Muscle of leg (tissue), 11 donors: Measurements from ENCODE around the gene PDLIM7. TPM values are rescaled to one million over a fixed set of nuclear protein-coding genes. Genes with fewer than 3 reads are reported as not detected.
A peak's percentile ranks its signal among the peaks of the same experiment; 100 is the strongest.
"Not testable (repeated sequence)": the region's sequence is repeated elsewhere in the genome, so short reads cannot be mapped to it uniquely, and the experiment has no call there.

Experiments used
- DNase-seq: peaks from one replicate; pipeline ENCODE4 v3.0.0; 2013
- H3K27ac ChIP-seq: one replicate; pipeline ENCODE4 v1.5.1; 2013; ENCODE audit warnings: mild to moderate bottlenecking, low read length, control low read depth
- H3K27me3 ChIP-seq: one replicate; pipeline ENCODE4 v1.6.1; 2013; ENCODE audit warnings: low read length; ENCODE audit not compliant: control insufficient read depth, insufficient read depth
- H3K36me3 ChIP-seq: one replicate; pipeline ENCODE4 v1.6.1; 2013; ENCODE audit warnings: low read length; ENCODE audit not compliant: control insufficient read depth, insufficient read depth
- H3K4me1 ChIP-seq: one replicate; pipeline ENCODE4 v1.6.1; 2013; ENCODE audit warnings: low read length; ENCODE audit not compliant: control insufficient read depth, insufficient read depth
- H3K4me3 ChIP-seq: one replicate; pipeline ENCODE4 v1.5.1; 2013; ENCODE audit warnings: low read length, control low read depth
- H3K9me3 ChIP-seq: replicated peaks from 2 replicates; pipeline ENCODE4 v1.6.1; 2013; ENCODE audit warnings: low read depth, low read length; ENCODE audit not compliant: control insufficient read depth
- WGBS: methylation state at CpG from one replicate; pipeline ENCODE4 v1.1.5; 2013; ENCODE audit warnings: missing lambda C conversion rate; ENCODE audit not compliant: insufficient coverage; 5-methylcytosine and 5-hydroxymethylcytosine counted together
- polyA plus RNA-seq, 8 donors: library from polyadenylated mRNA; unstranded; fragments of 120-200 nt; gene quantifications; one replicate each; pipeline versions ENCODE4 v1.2.1 to v1.2.3, GENCODE V29; 2013; ENCODE audit warnings: inconsistent platforms in 1 of 8, low replicate concordance in 1 of 8; ENCODE audit not compliant: insufficient read length in 8 of 8, insufficient read depth in 1 of 8
- total RNA-seq: library from RNA; stranded (reverse); fragments of 120-200 nt; gene quantifications from one replicate; pipeline ENCODE4 v1.2.4, GENCODE V29; 2013

Gene PDLIM7
- total and polyA plus RNA-seq, 9 donors = 97.1 to 458 (median 269) TPM

GRCh38 chr5:177485753-177486152 lies 11.7 kb downstream of the PDLIM7 start:
- DNase-seq, H3K27me3 ChIP-seq, H3K27ac ChIP-seq, H3K4me3 ChIP-seq, H3K9me3 ChIP-seq: not testable (repeated sequence)
- Histone ChIP-seq H3K36me3 (peaks cover 88% of the 10 kb centered on the region), H3K4me1 (peaks cover 40% of the 10 kb centered on the region)
- no CpG with 5 or more reads among the region's 3 CpGs for WGBS

GRCh38 chr5:177484902-177485549 lies 12.4 kb downstream of the PDLIM7 start:
- peak overlapping the region; percentile 20 for H3K27ac ChIP-seq
- no peak for DNase-seq
- no peak overlapping the region for H3K4me3 ChIP-seq
- peaks cover 81% of the 10 kb centered on the region for H3K36me3 ChIP-seq
- WGBS = 57% methylated on average over 10 of the region's 13 CpGs
- H3K27me3 ChIP-seq = no peaks in the 10 kb centered on the region
- no peaks in the 10 kb centered on the region for H3K9me3 ChIP-seq
- peaks cover 36% of the 10 kb centered on the region for H3K4me1 ChIP-seq

GRCh38 chr5:177483994-177484901 lies 13.2 kb downstream of the PDLIM7 start:
- H3K4me3 ChIP-seq = no peak overlapping the region

GRCh38 chr5:177483042-177483441 lies 14.4 kb downstream of the PDLIM7 start:
- no peaks in the 10 kb centered on the region for H3K9me3 ChIP-seq
- no peak overlapping the region for H3K4me3 ChIP-seq
- peaks cover 61% of the 10 kb centered on the region for H3K36me3 ChIP-seq
- H3K4me1 ChIP-seq = peaks cover 38% of the 10 kb centered on the region
- WGBS = 91% methylated on average over 5 of the region's 9 CpGs
- no peaks in the 10 kb centered on the region for H3K27me3 ChIP-seq
- DNase-seq = no peak
- no peak overlapping the region for H3K27ac ChIP-seq

More at GRCh38 chr5:177483994-177484901, 13.2 kb downstream of the PDLIM7 start:
- peaks cover 37% of the 10 kb centered on the region for H3K4me1 ChIP-seq
- 78% methylated on average over 22 of the region's 22 CpGs for WGBS
- peaks cover 73% of the 10 kb centered on the region for H3K36me3 ChIP-seq
- no peaks in the 10 kb centered on the region for H3K27me3 ChIP-seq
- no peaks in the 10 kb centered on the region for H3K9me3 ChIP-seq
- H3K27ac ChIP-seq = peak overlapping the region; percentile 20
- no peak for DNase-seq

GRCh38 chr5:177482359-177482795 lies 15.0 kb downstream of the PDLIM7 start:
- no peak overlapping the region for H3K27ac ChIP-seq
- DNase-seq = peak; percentile 27
- H3K36me3 ChIP-seq = peaks cover 54% of the 10 kb centered on the region
- H3K4me3 ChIP-seq = no peak overlapping the region
- no peaks in the 10 kb centered on the region for H3K27me3 ChIP-seq
- H3K9me3 ChIP-seq = no peaks in the 10 kb centered on the region
- peaks cover 38% of the 10 kb centered on the region for H3K4me1 ChIP-seq
- WGBS = 73% methylated on average over 10 of the region's 10 CpGs

GRCh38 chr5:177479774-177480173 lies 17.6 kb downstream of the PDLIM7 start:
- Histone ChIP-seq H3K4me3 (no peak overlapping the region), H3K4me1 (peaks cover 40% of the 10 kb centered on the region), H3K9me3 (no peaks in the 10 kb centered on the region), H3K27me3 (no peaks in the 10 kb centered on the region), H3K36me3 (peaks cover 31% of the 10 kb centered on the region), H3K27ac (peak overlapping the region; percentile 55)
- WGBS = 35% methylated on average over 5 of the region's 14 CpGs
- peak; percentile 60 for DNase-seq

GRCh38 chr5:177478711-177479646 lies 18.4 kb downstream of the PDLIM7 start:
- Histone ChIP-seq H3K36me3 (peaks cover 23% of the 10 kb centered on the region), H3K27ac (peak overlapping the region; percentile 51), H3K27me3 (no peaks in the 10 kb centered on the region), H3K9me3 (no peaks in the 10 kb centered on the region), H3K4me1 (peaks cover 41% of the 10 kb centered on the region), H3K4me3 (no peak overlapping the region)
- DNase-seq = peak; percentile 76
- 32% methylated on average over 14 of the region's 18 CpGs for WGBS

- Histone ChIP-seq H3K36me3 (peaks cover 12% of the 10 kb centered on the region), H3K4me3 (no peak overlapping the region), H3K4me1 (peaks cover 38% of the 10 kb centered on the region), H3K9me3 (no peaks in the 10 kb centered on the region), H3K27ac (no peak overlapping the region), H3K27me3 (no peaks in the 10 kb centered on the region)
- no peak for DNase-seq
- 79% methylated on average over 10 of the region's 13 CpGs for WGBS
Measured at GRCh38 chr5:177477701-177478477, 19.5 kb downstream of the PDLIM7 start.

- DNase-seq = no peak
- H3K9me3 ChIP-seq = no peaks in the 10 kb centered on the region
- H3K27me3 ChIP-seq = no peaks in the 10 kb centered on the region
- no peak overlapping the region for H3K27ac ChIP-seq
- H3K36me3 ChIP-seq = peaks cover 9% of the 10 kb centered on the region
- peaks cover 45% of the 10 kb centered on the region for H3K4me1 ChIP-seq
- H3K4me3 ChIP-seq = no peak overlapping the region
- 64% methylated on average over 7 of the region's 18 CpGs for WGBS
Measured at GRCh38 chr5:177476531-177477233, 20.7 kb downstream of the PDLIM7 start.
